H1 (cell line): ENCODE results near the gene TMEM200B. TPM values are rescaled to one million over a fixed set of nuclear protein-coding genes. Genes with fewer than 3 reads are reported as not detected.

ENCODE experiments used
- CTCF ChIA-PET: fragments of 300-600 bp; sonication (Branson Sonifier 250); formaldehyde crosslinking; loops from one replicate; lab custom pipeline; 2021; ENCODE audit not compliant: partially characterized antibody; lab: Charles Lee
- POLR2A ChIA-PET: fragments of 300-600 bp; sonication (Branson Sonifier 250); formaldehyde crosslinking; loops from one replicate; lab custom pipeline; 2021; ENCODE audit warnings: inconsistent platforms; ENCODE audit not compliant: partially characterized antibody; lab: Charles Lee
- DNase-seq, 2 experiments: peaks; one replicate each; pipeline versions ENCODE4 v3.0.0 to v3.0.0-alpha.2; 2010 to 2022; ENCODE audit warnings: low spot score in 2 of 2, low read depth in 1 of 2, mixed read lengths in 1 of 2
- FAIRE-seq: peaks from 2 replicates; lab custom pipeline; 2011; peaks lifted over from hg19 to GRCh38; lab: Jason Lieb, UNC
- H2AFZ ChIP-seq: 2 replicates; pipeline ENCODE4 v1.8.1; 2012; ENCODE audit warnings: low read length, inconsistent platforms
- H2AK5ac ChIP-seq: 2 replicates; pipeline ENCODE4 v1.6.1; 2013; ENCODE audit warnings: low read depth, low read length
- H2BK120ac ChIP-seq: replicated peaks from 2 replicates; pipeline ENCODE3; 2013; ENCODE audit warnings: low read depth, low read length, inconsistent platforms
- H2BK12ac ChIP-seq: 2 replicates; pipeline ENCODE4 v1.6.1; 2013; ENCODE audit warnings: low read depth, low read length
- H2BK15ac ChIP-seq: 2 replicates; pipeline ENCODE4 v1.6.1; 2013; ENCODE audit warnings: low read length
- H2BK20ac ChIP-seq: 2 replicates; pipeline ENCODE4 v1.6.1; 2013; ENCODE audit warnings: low read length
- H2BK5ac ChIP-seq: 2 replicates; pipeline ENCODE4 v1.6.1; 2013; ENCODE audit warnings: low read depth, low read length
- H3K14ac ChIP-seq: 2 replicates; pipeline ENCODE4 v1.6.1; 2013; ENCODE audit warnings: inconsistent platforms; ENCODE audit not compliant: insufficient read length
- H3K18ac ChIP-seq: 2 replicates; pipeline ENCODE4 v1.6.1; 2013; ENCODE audit warnings: low read length; ENCODE audit errors: extremely low read depth
- H3K23ac ChIP-seq: 2 replicates; pipeline ENCODE4 v1.6.1; 2013; ENCODE audit warnings: inconsistent platforms; ENCODE audit not compliant: insufficient read length
- H3K23me2 ChIP-seq: 2 replicates; pipeline ENCODE4 v1.6.1; 2013; ENCODE audit warnings: low read depth, low read length
- H3K27ac ChIP-seq: 2 replicates; pipeline ENCODE4 v1.6.1; 2011; ENCODE audit warnings: low read depth, low read length, inconsistent platforms
- H3K27me3 ChIP-seq, 4 experiments: replicated peaks in 1 of 4; 1 replicate in 1 of 4; 2 replicates in 3 of 4; pipeline versions ENCODE4 v1.6.1 to v1.8.1; 2011 to 2013; ENCODE audit warnings: low read length in 3 of 4, mild to moderate bottlenecking in 3 of 4, inconsistent platforms in 2 of 4, mixed read lengths in 2 of 4, moderate library complexity in 1 of 4; ENCODE audit not compliant: control insufficient read depth in 3 of 4, insufficient read depth in 3 of 4; ENCODE audit errors: extremely low read depth in 1 of 4
- H3K36me3 ChIP-seq, 4 experiments: 2 replicates each; pipeline versions ENCODE4 v1.6.1 to v1.8.1; 2011 to 2013; ENCODE audit warnings: mild to moderate bottlenecking in 4 of 4, low read length in 3 of 4, moderate library complexity in 2 of 4, control low read depth in 1 of 4, inconsistent platforms in 1 of 4; ENCODE audit not compliant: insufficient read depth in 4 of 4, control insufficient read depth in 2 of 4
- H3K4ac ChIP-seq: replicated peaks from 2 replicates; pipeline ENCODE3; 2013; ENCODE audit warnings: low read length, low read depth, mixed read lengths, inconsistent platforms; ENCODE audit not compliant: insufficient read length
- H3K4me1 ChIP-seq, 4 experiments: replicated peaks in 1 of 4; 1 replicate in 1 of 4; 2 replicates in 3 of 4; pipeline versions ENCODE4 v1.6.1 to v1.8.1; 2011 to 2013; ENCODE audit warnings: low read length in 3 of 4, inconsistent platforms in 2 of 4, mixed read lengths in 1 of 4; ENCODE audit not compliant: insufficient read depth in 4 of 4, control insufficient read depth in 3 of 4
- H3K4me2 ChIP-seq, 2 experiments: 2 replicates each; pipeline versions ENCODE4 v1.6.1 to v1.8.1; 2011 to 2013; ENCODE audit warnings: low read depth in 2 of 2, low read length in 2 of 2, control low read depth in 1 of 2, inconsistent platforms in 1 of 2, mild to moderate bottlenecking in 1 of 2; ENCODE audit not compliant: insufficient read depth in 1 of 2
- H3K4me3 ChIP-seq, 4 experiments: fragments of 200-600, 300-600 bp in 1 of 4; sonication (generic), shearing (Covaris generic), sonication (Bioruptor Twin) in 1 of 4; 2 replicates each; pipeline versions ENCODE4 v1.5.1 to v1.8.1; 2011 to 2016; ENCODE audit warnings: low read length in 4 of 4, low read depth in 3 of 4, control low read depth in 2 of 4, inconsistent platforms in 2 of 4, mild to moderate bottlenecking in 2 of 4, mixed read lengths in 1 of 4, moderate library complexity in 1 of 4; ENCODE audit not compliant: insufficient read depth in 2 of 4; ENCODE audit errors: extremely low read depth in 1 of 4
- H3K56ac ChIP-seq: replicated peaks from 2 replicates; pipeline ENCODE3; 2013; ENCODE audit warnings: low read depth, mild to moderate bottlenecking, mixed read lengths, low read length, inconsistent platforms; ENCODE audit not compliant: insufficient read length
- H3K79me1 ChIP-seq: 2 replicates; pipeline ENCODE4 v1.6.1; 2013; ENCODE audit warnings: low read depth, low read length, control low read depth
- H3K79me2 ChIP-seq, 2 experiments: 2 replicates each; pipeline versions ENCODE4 v1.6.1 to v1.8.1; 2012 to 2013; ENCODE audit warnings: low read length in 2 of 2, mild to moderate bottlenecking in 2 of 2, inconsistent platforms in 1 of 2; ENCODE audit not compliant: insufficient read depth in 2 of 2, control insufficient read depth in 1 of 2
- H3K9ac ChIP-seq, 4 experiments: replicated peaks in 1 of 4; 1 replicate in 1 of 4; 2 replicates in 3 of 4; pipeline versions ENCODE4 v1.6.1 to v1.8.1; 2011 to 2013; ENCODE audit warnings: low read depth in 3 of 4, low read length in 3 of 4, control low read depth in 2 of 4, mild to moderate bottlenecking in 2 of 4, moderate library complexity in 2 of 4, inconsistent platforms in 1 of 4; ENCODE audit errors: extremely low read depth in 1 of 4
- H3K9me3 ChIP-seq, 2 experiments: 2 replicates each; pipeline versions ENCODE4 v1.6.1 to v1.8.1; 2012 to 2013; ENCODE audit warnings: mild to moderate bottlenecking in 2 of 2, moderate library complexity in 2 of 2, control low read depth in 1 of 2, inconsistent platforms in 1 of 2, low read depth in 1 of 2, low read length in 1 of 2, mixed read lengths in 1 of 2; ENCODE audit not compliant: insufficient read depth in 2 of 2
- H4K20me1 ChIP-seq, 2 experiments: replicated peaks in 1 of 2; 2 replicates each; pipeline versions ENCODE3 to v1.8.1; 2011 to 2013; ENCODE audit warnings: inconsistent platforms in 2 of 2, low read length in 2 of 2, mild to moderate bottlenecking in 1 of 2; ENCODE audit not compliant: insufficient read depth in 2 of 2, control insufficient read depth in 1 of 2
- H4K5ac ChIP-seq: 2 replicates; pipeline ENCODE4 v1.6.1; 2013; ENCODE audit warnings: low read length, low read depth, mixed read lengths, inconsistent platforms; ENCODE audit not compliant: insufficient read length
- H4K8ac ChIP-seq: 2 replicates; pipeline ENCODE4 v1.8.0; 2013; ENCODE audit warnings: mild to moderate bottlenecking, moderate library complexity, low read length, inconsistent platforms; ENCODE audit not compliant: insufficient read depth; ENCODE audit errors: extremely low read depth
- H4K91ac ChIP-seq: replicated peaks from 2 replicates; pipeline ENCODE3; 2013; ENCODE audit warnings: low read length, mixed read lengths, inconsistent platforms; ENCODE audit not compliant: insufficient read length
- CHD2 ChIP-seq: IDR thresholded peaks from 2 replicates; pipeline ENCODE4 v1.6.1; 2012; ENCODE audit warnings: low read length, improper control_type of control experiment
- CREB1 ChIP-seq: IDR thresholded peaks from 2 replicates; pipeline ENCODE4 v1.6.1; 2012; ENCODE audit warnings: inconsistent platforms
- EP300 ChIP-seq, 2 experiments: IDR thresholded peaks; 1 replicate in 1 of 2; 2 replicates in 1 of 2; pipeline ENCODE4 v1.6.1; 2011 to 2012; ENCODE audit warnings: low read depth in 2 of 2, low read length in 2 of 2, mild to moderate bottlenecking in 2 of 2, borderline replicate concordance in 1 of 2, inconsistent platforms in 1 of 2, moderate library complexity in 1 of 2
- GTF2F1 ChIP-seq: IDR thresholded peaks from 2 replicates; pipeline ENCODE4 v1.6.1; 2012; ENCODE audit warnings: low read depth, low read length, improper control_type of control experiment, borderline replicate concordance
- JUN ChIP-seq: IDR thresholded peaks from 2 replicates; pipeline ENCODE4 v1.6.1; 2011; ENCODE audit warnings: low read depth, mild to moderate bottlenecking, improper control_type of control experiment, low read length
- KDM4A ChIP-seq: IDR thresholded peaks from one replicate; pipeline ENCODE4 v1.7.1; 2012; ENCODE audit warnings: low read depth, mild to moderate bottlenecking, moderate library complexity, low read length, inconsistent platforms; ENCODE audit not compliant: severe bottlenecking
- KDM5A ChIP-seq: fragments of 200-600 bp; IDR thresholded peaks from 2 replicates; pipeline ENCODE4 v1.7.1; 2012; ENCODE audit warnings: mild to moderate bottlenecking, low read length, inconsistent platforms, mixed read lengths
- MAFK ChIP-seq: IDR thresholded peaks from 2 replicates; pipeline ENCODE4 v1.6.1; 2012; ENCODE audit warnings: low read depth, mild to moderate bottlenecking, improper control_type of control experiment, low read length
- NRF1 ChIP-seq: IDR thresholded peaks from 2 replicates; pipeline ENCODE4 v1.6.1; 2011; ENCODE audit warnings: mild to moderate bottlenecking, low read depth, low read length, improper control_type of control experiment
- POLR2A ChIP-seq, 2 experiments: IDR thresholded peaks; 1 replicate in 1 of 2; 2 replicates in 1 of 2; pipeline ENCODE4 v1.6.1; 2011; ENCODE audit warnings: low read depth in 2 of 2, low read length in 2 of 2, mild to moderate bottlenecking in 2 of 2; ENCODE audit errors: control extremely low read depth in 1 of 2
- SIRT6 ChIP-seq: IDR thresholded peaks from one replicate; pipeline ENCODE4 v1.7.1; 2012; ENCODE audit warnings: low read length, inconsistent platforms
- SP1 ChIP-seq: IDR thresholded peaks from 2 replicates; pipeline ENCODE4 v1.6.1; 2011; ENCODE audit warnings: low read depth, low read length
- SP4 ChIP-seq: IDR thresholded peaks from 2 replicates; pipeline ENCODE4 v1.6.1; 2012; ENCODE audit warnings: low read length, inconsistent platforms
- SUZ12 ChIP-seq: fragments of 200-600 bp; sonication (generic); IDR thresholded peaks from 2 replicates; pipeline ENCODE4 v1.6.1; 2012; ENCODE audit warnings: mild to moderate bottlenecking, inconsistent platforms, low read length, moderate library complexity, mixed read lengths
- YY1 ChIP-seq: IDR thresholded peaks from 2 replicates; pipeline ENCODE4 v1.6.1; 2011; ENCODE audit warnings: low read depth, mild to moderate bottlenecking, low read length
- WGBS, 2 experiments: shearing (Covaris generic) in 1 of 2; methylation state at CpG; one replicate each; pipeline versions ENCODE4 v1.1.6 to v1.1.7; 2013 to 2015; ENCODE audit warnings: low lambda C conversion rate in 2 of 2, mixed read lengths in 2 of 2, inconsistent platforms in 1 of 2, low coverage in 1 of 2, missing lambda C conversion rate in 1 of 2; ENCODE audit not compliant: insufficient replicate concordance in 2 of 2, insufficient coverage in 1 of 2, insufficient read length in 1 of 2; ENCODE audit errors: extremely low coverage in 1 of 2, missing lambda C conversion rate in 1 of 2; 5-methylcytosine and 5-hydroxymethylcytosine counted together
- polyA plus RNA-seq, 7 experiments: library from polyadenylated mRNA; depleted of rRNA in 3 of 7; stranded (reverse) in 5 of 7; unstranded in 2 of 7; fragments of >200 nt in 5 of 7; fragments of 200-250 nt in 2 of 7; gene quantifications; 1 replicate in 5 of 7; 2 replicates in 1 of 7; 4 replicates in 1 of 7; pipeline versions ENCODE4 v1.2.1 to v1.2.3, GENCODE V29; 2011 to 2013; ENCODE audit warnings: missing spikeins in 2 of 7, mixed read lengths in 2 of 7
- total RNA-seq: library from RNA; stranded (reverse); fragmentation: NEBNext Ultra II Directional; extraction: Animal tissue kit (Norgen Biotek cat#: 25700); gene quantifications from 2 replicates; pipeline ENCODE4 v1.2.1, GENCODE V29; 2021
- TF ChIP-seq, protein P1 (sequence below): IDR thresholded peaks from 2 replicates; pipeline ENCODE4 v1.6.1; 2011; ENCODE audit warnings: low read depth, mild to moderate bottlenecking, low read length; ENCODE audit not compliant: insufficient read depth

Gene TMEM200B
- total and polyA plus RNA-seq, 2 of the 8 experiments (the other 6 are each of a cell fraction or from before 2014, with no cell fraction given), result 4.9 to 11.0 TPM

DNA sequence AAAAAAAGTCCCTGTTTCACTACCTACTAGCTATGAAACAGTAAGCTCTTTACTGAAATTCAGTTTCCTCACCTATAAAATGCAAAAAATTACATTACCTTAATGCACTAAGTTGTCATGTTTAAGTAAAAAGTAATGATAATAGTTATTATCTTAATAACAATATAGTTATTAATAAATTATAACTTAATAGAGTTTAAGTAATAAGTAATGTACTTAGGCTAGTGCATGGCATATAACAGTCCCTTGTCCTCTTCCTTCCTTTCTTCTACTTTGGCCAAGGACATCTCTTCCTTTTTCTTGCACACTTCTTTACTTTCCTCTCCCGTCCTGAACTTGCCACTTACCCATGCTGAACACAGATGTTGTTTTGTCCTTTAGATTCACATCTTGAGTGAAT lies 9.0 kb downstream of the TMEM200B start:
- Histone ChIP-seq H3K27me3 (no peaks in the 10 kb centered on the region), H2BK5ac (no peak overlapping the region), H3K4me2 (no peak overlapping the region), H4K20me1 (no peaks in the 10 kb centered on the region), H3K23me2 (no peaks in the 10 kb centered on the region), H3K56ac (no peak overlapping the region), H2AFZ (no peak overlapping the region), H4K91ac (no peak overlapping the region), H3K9me3 (no peaks in the 10 kb centered on the region), H3K9ac (no peak overlapping the region), H3K36me3 (peaks cover 2 to 6% (median 4%) of the 10 kb centered on the region in 4 experiments; a peak in 6 of 8 replicates), H4K8ac (no peak overlapping the region), H3K79me1 (no peaks in the 10 kb centered on the region), H3K4me1 (peaks cover 2 to 7% (median 3%) of the 10 kb centered on the region in 4 experiments; a peak in 4 of 7 replicates), H3K4me3 (no peak overlapping the region), H2BK20ac (no peak overlapping the region), H2BK12ac (no peak overlapping the region), H3K27ac (no peak overlapping the region), H3K18ac (no peak overlapping the region), H4K5ac (no peak overlapping the region), H2BK120ac (no peak overlapping the region), H2AK5ac (no peak overlapping the region), H3K79me2 (no peaks in the 10 kb centered on the region), H2BK15ac (no peak overlapping the region), H3K23ac (no peak overlapping the region), H3K4ac (no peak overlapping the region), H3K14ac (no peak overlapping the region)
- ChIA-PET CTCF (interaction anchor here (1.5 to 5.1 kb wide), 4 partner anchors 82 to 238 kb away, joined by 5 to 18 read pairs (median 11); no protein-coding TSS in a partner anchor), POLR2A (no interaction called here)
- WGBS, 2 experiments, result 95% methylated on average over 1 of the region's 1 CpG; no CpG with 5 or more reads in 1 of the 2 experiments
- DNase-seq, result no peak
- no peak for FAIRE-seq
- no peak for TF ChIP-seq SUZ12
- TF ChIP-seq YY1, result no peak
- TF ChIP-seq POLR2A (IDR thresholded peaks at IDR 0.05; ENCODE audit: control extremely low read depth in 1 of 2, low read depth in 2 of 2, low read length in 2 of 2), result no peak
- TF ChIP-seq SP1, result no peak
- TF ChIP-seq NRF1, result no peak
- TF ChIP-seq GTF2F1, result no peak
- TF ChIP-seq KDM4A, result no peak
- TF ChIP-seq KDM5A, result no peak
- TF ChIP-seq, protein P1, sequence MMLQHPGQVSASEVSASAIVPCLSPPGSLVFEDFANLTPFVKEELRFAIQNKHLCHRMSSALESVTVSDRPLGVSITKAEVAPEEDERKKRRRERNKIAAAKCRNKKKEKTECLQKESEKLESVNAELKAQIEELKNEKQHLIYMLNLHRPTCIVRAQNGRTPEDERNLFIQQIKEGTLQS, result no peak
- TF ChIP-seq SIRT6, result no peak
- no peak for TF ChIP-seq EP300 (IDR thresholded peaks at IDR 0.05; ENCODE audit: borderline replicate concordance in 1 of 2, low read depth in 2 of 2, low read length in 2 of 2)
- no peak for TF ChIP-seq JUN
- no peak for TF ChIP-seq CHD2
- no peak for TF ChIP-seq CREB1
- TF ChIP-seq MAFK, result no peak
- TF ChIP-seq SP4, result no peak
